Hypothalamus (tissue), 51 donors: ENCODE results near the gene MIDN.

Experiments used
- DNase-seq, 51 donors: peaks; one replicate each; lab custom pipeline; 2025; lab: John Stamatoyannopoulos, UW

MIDN gene

DNA sequence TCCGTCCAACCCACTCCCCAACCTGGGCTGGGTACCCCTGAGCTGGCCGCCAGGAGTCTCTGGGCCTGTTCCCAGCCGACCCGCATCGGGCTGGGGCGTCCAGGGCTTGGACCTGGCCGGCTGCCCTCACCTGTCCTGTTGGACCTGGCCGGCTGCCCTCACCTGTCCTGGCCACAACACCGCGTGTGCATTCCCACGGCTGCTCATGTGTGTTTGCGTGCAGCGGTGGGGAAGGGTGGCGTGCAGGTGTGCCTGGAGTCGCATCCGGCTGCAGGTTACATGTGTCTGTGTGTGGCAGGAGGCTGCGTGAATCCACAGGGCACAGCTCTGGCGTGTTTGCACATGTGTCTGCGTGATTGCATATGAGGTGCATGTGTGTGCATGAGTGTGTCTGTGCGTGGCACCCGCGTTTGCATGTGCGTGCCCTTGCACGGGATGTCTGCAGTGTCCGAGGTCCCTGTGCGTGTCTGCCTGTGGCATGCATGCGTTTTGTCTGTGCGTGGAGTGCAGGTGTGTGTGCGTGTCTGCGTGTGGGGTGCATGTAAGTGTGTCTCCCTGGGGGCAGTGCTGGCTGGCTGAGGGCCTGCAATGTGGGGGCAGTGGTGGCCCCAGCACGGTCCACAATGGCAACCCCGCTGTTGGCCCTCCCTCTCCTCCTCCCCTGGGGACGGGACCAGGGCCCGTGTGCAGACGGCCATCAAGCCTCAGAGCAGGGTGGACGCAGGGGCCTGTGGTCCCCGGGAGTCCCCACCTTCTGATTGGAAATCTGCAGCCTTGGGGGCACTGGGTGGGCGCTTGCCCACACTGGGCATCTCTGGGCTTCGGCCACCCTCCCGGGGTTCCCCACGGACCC is 40.7 kb downstream of the MIDN start:
- no peak for DNase-seq

DNA sequence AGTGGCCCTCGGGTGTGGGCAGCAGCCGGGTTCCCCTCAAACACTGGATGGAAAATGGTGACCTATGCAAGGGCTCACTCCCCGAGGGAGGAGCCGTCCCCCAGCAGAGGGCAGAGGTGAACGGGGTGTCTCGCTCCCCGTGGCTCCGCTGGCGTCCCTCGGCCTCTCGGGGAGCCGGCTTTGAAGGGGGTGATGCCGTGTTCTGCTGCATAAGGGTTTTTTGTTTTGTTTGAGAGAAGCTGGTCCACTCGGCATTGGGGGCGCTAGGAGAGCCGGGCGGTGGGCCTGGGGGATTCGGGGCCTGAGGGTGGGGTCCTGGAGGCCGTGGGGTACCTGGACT is 41.3 kb downstream of the MIDN start:
- no peak for DNase-seq

DNA sequence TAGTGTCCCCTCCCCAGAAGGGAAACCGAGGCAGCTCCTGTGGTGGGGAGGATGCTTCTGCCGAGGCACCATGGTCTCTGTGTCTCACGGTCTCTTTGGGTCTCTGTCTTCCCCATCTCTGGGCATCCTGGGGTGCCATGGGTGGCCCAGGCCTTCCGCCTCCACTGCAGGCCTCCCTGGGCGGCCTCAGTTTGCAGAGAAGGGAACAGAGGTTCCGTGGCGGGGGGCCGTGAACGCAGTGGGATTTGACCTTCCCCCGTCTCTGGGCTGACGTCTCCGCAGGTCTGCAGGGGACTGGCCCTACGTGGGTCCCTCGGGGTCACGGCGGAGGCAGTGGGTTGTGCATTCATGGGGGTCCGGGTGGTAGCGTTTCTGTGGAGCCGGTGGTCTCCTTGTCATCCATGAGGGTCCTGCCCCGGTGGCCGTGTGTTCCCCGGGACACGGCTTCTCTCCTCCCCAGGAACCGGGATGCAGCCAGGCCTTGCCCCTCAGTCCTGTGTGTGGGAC is 41.9 kb downstream of the MIDN start:
- DNase-seq = no peak

DNA sequence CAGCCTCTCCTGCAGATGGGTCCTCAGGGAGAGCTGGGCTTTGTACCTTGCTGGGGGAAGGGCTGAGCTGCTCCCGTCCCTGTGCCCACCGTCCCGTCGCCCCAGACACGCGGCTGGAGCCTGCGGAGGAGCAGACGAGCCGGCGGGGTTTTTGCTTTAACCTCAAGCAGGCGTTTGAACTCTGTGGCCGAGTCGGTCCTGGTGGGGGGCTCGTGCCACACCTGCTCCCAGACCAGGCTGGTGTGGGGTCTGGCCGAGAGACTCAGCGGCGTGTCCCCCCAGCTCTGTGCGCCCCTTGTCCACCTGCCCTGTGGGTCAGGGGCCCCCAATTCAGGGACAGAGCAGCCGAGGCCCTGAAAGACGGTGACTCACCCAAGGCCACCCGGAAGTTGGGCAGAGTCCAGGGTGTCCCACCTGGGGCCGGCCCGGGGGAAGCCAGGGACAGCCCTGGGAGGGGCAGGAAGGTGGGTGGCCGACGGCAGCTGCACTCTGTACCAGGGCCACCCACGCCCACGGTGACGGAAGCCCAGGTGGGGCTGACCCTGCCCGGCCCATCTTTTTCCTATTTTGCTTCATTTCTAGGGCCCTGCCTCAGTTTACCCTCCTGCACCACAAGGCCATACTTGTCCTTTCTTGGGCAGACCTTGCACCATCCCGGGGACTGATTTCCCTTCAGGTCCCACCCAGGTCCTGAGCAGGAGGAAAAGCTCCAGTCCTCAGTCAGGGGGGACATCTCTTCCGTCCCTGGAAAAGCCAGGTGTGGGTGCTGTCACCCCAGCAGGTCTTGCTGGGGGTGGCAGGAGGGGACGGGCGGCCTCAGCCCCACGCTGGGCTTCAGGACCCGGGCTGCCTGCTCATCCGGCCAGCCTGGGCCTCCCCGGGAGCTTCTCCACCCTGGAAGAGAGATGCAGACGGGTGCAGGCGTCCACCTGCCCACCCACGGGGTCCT is 42.6 kb downstream of the MIDN start:
- no peak for DNase-seq

DNA sequence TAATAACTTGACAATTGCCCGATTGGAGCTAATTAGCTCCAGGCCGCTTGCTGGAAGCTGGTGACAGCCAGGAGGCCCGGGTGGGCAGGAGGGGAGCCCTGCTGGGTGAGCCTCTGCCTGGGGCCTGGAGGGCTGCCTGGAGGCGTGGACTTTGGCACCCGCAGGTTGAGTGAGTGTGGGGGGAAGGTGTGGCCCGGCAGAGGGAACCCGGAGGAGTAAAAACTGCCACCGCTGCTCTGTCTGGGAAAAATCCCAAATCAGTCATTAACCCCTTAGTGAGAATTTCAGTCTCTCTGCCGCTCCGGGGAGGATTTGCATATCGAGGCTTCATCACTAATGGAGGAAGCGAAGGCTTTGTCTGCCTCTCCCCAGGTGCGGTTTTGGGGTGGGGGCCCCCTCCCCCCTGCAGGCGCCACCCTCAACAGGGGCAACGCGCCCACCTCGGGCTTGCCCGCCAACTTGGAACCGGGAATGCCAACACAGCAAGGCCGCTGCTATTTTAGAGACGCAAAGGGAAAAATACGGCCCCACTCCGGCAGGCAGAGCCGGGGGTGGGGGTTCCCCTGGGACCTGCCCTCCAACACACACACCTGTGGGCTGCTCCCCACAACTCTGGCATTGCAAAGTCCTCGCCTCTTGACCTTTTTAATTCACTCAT is 43.5 kb downstream of the MIDN start:
- DNase-seq = peak in 6 of 51 donors; percentile 10 to 26 (median 19)

DNA sequence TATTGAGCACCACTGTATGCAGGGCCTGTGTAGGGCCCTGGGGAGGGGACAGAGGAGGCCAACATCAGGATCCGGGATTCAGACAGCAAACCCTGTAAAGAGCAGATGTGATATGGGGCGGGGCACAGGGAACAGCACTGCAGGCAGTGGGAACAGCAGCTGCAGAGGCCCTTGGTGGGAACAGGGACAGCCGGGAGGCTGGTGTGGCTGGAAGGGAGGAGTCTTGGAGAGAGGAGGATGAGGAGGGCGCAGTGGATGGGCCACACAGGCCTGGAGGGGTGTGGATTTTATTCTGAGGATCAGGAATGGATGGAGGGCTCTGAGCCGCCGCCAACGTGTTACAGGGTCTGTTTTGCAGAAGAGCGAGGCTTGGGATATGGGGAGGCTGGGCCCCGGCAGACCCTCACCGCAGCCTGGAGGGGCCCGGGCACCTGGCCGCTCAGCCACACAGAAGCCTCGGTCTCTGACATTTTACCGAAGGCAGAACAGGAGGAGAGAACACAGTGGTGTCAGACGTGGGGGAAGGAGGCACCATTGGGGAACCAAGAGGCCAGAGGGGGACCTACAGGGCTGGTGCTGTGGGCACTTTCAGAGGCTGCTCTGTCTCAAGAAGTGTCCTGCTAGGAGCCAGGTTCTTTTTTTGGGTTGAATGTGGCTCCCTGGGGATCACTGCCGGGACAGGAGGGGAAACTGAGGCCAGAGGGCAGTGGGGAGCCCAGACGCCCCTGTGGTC is 44.2 kb downstream of the MIDN start:
- DNase-seq = no peak

DNA sequence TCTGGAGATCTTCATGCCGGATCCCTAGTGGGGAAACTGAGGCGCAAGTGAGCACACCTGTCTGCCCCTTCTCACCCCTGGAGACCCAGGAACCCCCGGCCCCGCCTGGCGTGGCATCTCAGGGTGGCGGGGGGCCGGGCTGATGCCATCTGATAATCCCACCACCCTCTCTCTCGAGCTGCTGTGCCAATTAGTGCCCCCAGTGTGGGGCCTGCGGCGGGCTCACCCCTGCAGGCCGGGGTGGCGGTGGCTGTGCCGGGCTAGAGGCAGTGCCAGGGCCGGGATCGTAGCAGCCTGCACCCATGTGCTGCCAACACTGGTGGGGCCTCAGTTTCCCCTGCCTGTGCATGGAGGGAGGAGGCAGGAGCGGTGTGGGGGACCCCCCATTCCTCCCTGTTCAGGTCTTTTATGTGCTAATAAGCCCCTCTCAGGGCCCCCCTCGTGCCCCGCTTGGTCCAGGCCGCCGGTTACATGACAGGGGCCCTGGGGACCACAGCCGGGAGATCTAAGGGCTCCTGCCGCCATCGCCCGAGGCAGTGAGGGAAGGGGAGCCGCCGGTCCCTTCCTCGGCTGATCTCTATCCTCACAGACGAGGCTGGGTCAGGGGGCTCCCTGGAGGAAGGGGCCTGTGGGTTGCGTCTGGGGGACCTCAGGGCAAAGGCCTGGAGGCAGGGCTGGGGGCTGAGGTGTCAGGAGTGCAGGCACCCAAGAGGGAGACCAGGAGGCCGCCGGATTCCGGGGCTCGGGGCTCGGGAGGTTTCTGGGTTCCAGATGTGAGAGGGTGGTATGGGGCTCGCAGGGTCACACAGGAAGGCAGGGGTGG is 45.6 kb downstream of the MIDN start:
- DNase-seq = no peak

DNA sequence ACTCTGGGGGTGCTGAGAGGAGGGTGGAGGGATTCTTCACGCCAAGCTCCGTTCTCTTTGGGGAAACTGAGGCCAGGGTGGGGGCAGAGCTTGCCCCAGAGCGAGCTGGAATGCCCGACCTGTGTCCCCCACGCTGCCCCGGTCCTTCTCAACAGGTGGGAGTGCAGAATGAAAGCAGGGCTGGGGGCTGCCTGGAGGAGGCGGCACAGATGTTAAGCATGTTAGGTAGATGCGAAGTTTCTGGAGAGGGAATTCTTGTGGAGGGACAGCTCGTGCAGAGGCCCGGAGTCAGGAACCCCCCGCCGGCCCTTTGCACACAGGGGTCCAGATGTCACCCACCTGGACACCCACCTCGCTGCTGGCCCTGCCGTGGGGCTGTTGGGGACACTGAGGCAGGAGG is 46.3 kb downstream of the MIDN start:
- DNase-seq = no peak

DNA sequence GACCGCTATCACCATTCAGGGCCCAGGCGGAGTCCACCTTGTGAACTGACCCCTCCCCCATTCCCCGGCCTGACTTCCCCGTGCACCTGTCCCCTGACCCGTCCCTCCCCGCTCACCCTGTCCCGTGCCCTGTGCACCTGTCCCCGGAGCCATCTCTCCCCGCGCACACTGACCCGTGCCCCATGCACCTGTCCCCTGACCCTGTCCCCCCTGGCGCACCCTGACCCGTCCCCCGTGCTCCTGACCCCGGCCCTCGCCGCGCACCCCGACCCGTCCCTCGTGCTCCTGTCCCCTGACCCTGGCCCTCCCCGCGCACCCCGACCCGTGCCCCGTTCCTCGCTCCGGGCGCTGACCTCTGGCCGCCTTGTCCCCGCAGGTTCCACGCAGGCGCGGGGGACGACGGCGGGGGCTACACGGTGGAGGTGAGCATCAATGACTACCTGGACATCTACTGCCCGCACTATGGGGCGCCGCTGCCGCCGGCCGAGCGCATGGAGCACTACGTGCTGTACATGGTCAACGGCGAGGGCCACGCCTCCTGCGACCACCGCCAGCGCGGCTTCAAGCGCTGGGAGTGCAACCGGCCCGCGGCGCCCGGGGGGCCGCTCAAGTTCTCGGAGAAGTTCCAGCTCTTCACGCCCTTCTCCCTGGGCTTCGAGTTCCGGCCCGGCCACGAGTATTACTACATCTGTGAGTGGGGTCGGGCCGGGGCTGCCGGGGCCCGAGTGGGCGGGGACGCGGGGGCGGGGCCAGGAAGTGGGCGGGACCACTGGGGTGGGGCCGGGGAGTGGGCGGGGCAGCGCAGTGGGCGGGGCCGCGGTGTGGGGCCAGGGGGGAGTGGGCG is 47.0 kb downstream of the MIDN start:
- DNase-seq = no peak

DNA sequence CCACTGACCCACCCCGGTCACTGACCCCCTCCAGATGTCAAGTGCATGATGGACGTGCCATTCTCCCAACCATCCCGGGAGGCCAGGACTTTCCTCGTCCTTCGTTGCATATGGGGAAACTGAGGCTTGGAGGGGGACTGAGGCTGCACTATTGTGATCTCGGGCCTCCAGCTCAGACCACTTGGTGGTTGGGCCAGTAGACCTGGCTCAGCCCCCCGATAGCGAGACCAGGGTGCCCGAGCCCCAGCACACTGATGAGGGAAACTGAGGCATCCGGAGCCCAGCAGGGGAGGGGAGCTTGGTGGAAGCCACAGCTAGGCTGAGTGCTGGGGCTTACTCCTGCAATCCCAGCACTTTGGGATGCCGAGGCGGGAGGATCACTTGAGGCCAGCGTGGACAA is 47.7 kb downstream of the MIDN start:
- DNase-seq = no peak

DNA sequence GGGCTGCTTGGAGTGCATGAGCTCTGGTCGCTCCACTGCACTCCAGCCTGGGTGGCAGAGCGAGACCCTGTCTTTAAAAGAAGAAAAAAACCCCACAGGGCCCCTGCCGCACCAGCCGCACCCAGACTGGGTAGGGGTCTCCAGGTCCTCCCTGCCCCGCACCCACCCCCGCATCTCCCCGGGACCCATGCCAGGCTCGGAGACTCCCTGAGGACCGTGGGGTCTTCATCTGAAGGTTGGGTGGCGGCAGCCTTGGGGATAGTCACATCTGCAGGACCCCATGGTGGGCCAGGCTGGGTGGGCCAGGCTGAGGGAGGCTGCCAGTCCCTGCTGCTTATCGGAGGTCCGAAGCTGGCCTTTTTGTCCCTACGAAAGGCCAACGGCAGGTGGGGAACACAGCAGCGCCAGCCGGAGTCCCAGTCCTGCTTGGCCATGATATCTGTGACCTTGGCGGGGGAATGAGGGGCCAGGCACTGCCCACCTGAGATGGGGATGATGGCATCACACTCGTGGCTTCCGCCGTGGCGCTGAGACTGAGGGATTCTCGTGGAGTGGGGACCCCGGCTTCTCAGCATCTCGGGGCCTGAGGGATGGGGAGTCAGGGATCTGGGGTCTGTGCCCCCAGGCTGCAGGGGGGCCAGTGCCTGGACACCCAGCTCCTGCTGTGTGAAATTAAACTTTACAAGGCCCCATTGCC is 48.3 kb downstream of the MIDN start:
- no peak for DNase-seq

DNA sequence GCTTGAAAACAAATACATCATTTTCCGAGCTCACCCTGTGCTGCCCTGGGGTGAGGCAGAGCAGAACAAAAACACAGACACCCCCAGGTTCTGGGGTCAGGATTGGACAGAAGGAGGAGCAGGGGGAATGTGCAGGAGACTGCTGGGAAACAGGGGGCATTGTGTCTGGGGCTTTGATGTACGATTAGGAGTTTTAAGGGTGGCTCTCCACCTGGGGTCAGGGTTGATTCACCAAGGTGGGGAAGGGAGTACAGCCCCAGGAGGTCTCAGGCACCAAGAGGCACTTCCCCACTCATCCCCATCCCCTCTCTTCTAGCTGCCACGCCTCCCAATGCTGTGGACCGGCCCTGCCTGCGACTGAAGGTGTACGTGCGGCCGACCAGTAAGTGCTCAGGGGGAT is 49.9 kb downstream of the MIDN start:
- DNase-seq = no peak

DNA sequence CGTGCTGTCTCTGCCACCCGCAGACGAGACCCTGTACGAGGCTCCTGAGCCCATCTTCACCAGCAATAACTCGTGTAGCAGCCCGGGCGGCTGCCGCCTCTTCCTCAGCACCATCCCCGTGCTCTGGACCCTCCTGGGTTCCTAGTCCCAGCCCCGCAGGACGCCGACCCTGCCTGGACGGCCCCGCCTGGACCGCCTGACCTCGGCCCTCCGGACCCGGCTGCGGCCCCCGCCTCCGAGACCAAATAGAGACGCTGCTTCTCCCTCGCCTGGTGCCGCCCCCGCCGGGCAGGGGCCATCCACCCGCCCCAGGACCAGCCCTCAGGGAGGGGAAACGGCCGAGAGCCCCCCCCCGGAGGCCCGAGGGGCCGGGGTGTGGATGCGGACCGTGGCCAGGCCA is 51.4 kb downstream of the MIDN start:
- no peak for DNase-seq

DNA sequence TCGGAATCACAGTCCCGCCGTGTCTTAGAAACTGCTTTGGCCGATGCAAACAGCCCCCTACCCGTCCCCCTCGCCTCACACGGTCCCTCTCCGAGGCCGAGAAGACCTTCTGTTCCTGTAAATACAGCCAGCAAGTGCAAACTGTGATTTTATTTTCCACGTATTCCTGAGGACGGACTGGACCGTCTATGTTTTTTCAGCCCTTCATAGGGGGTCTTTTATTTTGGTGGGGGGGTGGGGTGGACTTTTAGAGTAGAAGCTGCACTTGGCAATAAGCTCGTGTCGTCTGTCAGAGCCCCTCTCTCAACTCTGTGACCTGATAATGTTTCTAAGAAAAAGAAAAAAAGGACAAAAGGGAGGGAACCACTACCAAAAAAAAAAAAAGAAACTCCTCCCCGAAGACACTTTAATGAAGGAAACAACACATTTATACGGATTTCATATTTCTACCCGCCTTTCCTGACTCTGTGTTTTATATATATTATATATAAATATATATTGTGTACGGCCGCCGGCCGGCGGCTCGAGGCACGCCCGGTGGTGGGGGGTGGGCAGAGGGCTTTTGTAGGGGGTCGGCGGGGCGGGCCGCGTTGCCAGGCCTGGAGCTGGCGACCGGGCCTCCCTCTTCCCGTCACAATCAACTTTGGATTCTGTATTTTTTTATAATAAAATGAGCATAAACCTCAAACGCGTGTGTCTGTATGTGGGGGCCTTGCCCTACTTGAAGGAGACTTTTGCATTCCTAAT is 52.5 kb downstream of the MIDN start:
- DNase-seq = no peak

DNA sequence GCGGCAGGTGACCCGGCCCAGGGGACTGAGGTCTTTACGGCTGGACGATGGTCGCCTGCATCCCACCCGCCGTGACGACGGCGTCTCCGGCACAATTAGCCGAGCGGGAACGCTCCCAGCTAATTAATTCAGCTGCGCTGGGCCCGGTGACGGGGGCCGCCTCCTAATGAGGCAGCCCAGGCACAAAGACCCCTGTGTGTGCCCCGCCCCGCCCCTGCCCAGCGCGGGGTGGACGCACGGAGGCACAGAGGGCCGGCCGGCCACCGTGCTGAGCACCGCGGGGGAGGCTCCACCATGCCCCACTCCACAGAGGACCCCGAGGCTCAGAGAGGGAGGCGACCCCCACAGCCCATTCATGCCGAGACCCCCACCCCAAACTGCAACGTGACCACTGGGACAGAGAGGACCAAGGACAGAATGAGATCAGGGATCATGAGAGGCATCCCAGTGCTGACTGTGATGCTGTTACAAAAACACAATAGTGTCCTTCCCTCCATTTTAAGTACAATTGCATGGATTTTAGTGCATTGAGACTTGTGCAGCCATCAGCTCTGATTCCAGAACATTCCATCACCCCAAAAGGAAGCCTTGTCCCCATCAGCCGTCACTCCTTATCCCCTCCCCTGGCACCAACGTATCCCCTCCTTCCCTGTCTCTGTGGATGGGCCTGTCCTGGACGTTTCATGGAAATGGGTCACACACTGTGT is 54.3 kb downstream of the MIDN start:
- peak in 45 of 51 donors; percentile 9 to 88 (median 57) for DNase-seq

DNA sequence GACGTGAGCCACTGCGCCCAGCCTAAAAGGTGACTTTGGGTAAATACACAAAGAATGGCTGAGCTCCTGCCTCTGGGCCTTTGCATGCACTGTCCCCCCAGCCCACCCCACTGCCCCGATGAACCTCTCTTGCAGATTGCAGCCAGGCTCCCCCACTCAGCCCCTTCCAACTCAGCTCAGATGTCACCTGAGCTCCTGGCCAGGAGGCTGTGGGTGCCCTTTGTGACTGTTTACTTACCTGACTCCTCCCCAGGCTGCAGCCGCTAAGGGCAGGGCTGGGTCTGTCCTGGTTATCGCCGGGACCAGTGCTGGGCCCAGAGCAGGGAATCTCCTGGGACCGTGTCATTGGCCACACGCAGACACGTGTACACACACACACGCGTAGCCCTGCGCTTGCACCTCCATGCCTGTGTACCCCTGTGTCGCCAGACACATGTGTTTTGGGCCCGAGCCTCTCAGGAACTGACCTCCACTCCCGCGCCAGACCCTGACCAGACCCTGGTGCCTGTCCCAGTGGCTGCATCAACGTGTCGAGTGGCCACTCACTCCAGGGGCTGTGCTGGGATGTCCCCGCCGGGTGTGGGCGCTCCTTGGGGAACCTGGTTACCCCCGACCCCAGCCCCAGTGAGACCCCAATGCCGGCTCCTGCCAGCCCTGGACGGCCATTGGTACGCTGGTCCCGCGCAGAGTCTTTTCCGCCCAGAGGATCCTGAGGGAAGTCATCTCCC is 56.0 kb downstream of the MIDN start:
- DNase-seq = no peak
